HG02759 (cell line): Measurements from ENCODE around the gene SLC16A6.
"Not testable (repeated sequence)": the region's sequence is repeated elsewhere in the genome, so short reads cannot be mapped to it uniquely, and the experiment has no call there.

Experiments used
- ATAC-seq: cut with Tn5 transposase; IDR thresholded peaks from one replicate; pipeline ENCODE4 v1.9.1; 2021; ENCODE audit warnings: mild to moderate bottlenecking, moderate library complexity; ENCODE audit not compliant: unreplicated experiment

SLC16A6 gene

GRCh38 chr17:68314916-68315535, 24.1 kb upstream of the SLC16A6 start:
- ATAC-seq = no peak

- no peak for ATAC-seq
Measured at GRCh38 chr17:68310152-68310551, 19.2 kb upstream of the SLC16A6 start.

- ATAC-seq = not testable (repeated sequence)
Measured at GRCh38 chr17:68309066-68309670, 18.2 kb upstream of the SLC16A6 start.

- not testable (repeated sequence) for ATAC-seq
Measured at GRCh38 chr17:68308486-68308885, 17.6 kb upstream of the SLC16A6 start.

GRCh38 chr17:68307443-68307842, 16.5 kb upstream of the SLC16A6 start:
- ATAC-seq = no peak

- no peak for ATAC-seq
Measured at GRCh38 chr17:68306819-68307218, 15.9 kb upstream of the SLC16A6 start.

- no peak for ATAC-seq
Measured at GRCh38 chr17:68305142-68305541, 14.2 kb upstream of the SLC16A6 start.

- no peak for ATAC-seq
Measured at GRCh38 chr17:68304706-68305105, 13.8 kb upstream of the SLC16A6 start.

- ATAC-seq = no peak
Measured at GRCh38 chr17:68302666-68303065, 11.7 kb upstream of the SLC16A6 start.

GRCh38 chr17:68302066-68302564, 11.2 kb upstream of the SLC16A6 start:
- no peak for ATAC-seq

- ATAC-seq = no peak
Measured at GRCh38 chr17:68301438-68301959, 10.6 kb upstream of the SLC16A6 start.

GRCh38 chr17:68299817-68300216, 8.9 kb upstream of the SLC16A6 start:
- ATAC-seq = no peak

- no peak for ATAC-seq
Measured at GRCh38 chr17:68298601-68299000, 7.7 kb upstream of the SLC16A6 start.

- ATAC-seq = no peak
Measured at GRCh38 chr17:68297195-68297594, 6.3 kb upstream of the SLC16A6 start.

- no peak for ATAC-seq
Measured at GRCh38 chr17:68296217-68297191, 5.6 kb upstream of the SLC16A6 start.

- no peak for ATAC-seq
Measured at GRCh38 chr17:68295086-68295485, 4.2 kb upstream of the SLC16A6 start.

GRCh38 chr17:68294617-68295016, 3.7 kb upstream of the SLC16A6 start:
- ATAC-seq = no peak

- no peak for ATAC-seq
Measured at GRCh38 chr17:68294196-68294555, 3.2 kb upstream of the SLC16A6 start.

- ATAC-seq = no peak
Measured at GRCh38 chr17:68293490-68294195, 2.7 kb upstream of the SLC16A6 start.

- no peak for ATAC-seq
Measured at GRCh38 chr17:68292689-68293040, 1.7 kb upstream of the SLC16A6 start.
